Parathyroid adenoma (tissue), 2 donors: ENCODE results near the gene RAB40A.
"Not testable (repeated sequence)": the region's sequence is repeated elsewhere in the genome, so short reads cannot be mapped to it uniquely, and the experiment has no call there.

ENCODE experiments used
- H2AFZ ChIP-seq: fragments of 300-600 bp; sonication (generic); one replicate; pipeline ENCODE4 v1.7.0; 2017; ENCODE audit warnings: antibody characterized with exemption, mild to moderate bottlenecking
- H3K27ac ChIP-seq: fragments of 300-600 bp; sonication (generic); one replicate; pipeline ENCODE4 v1.7.0; 2017
- H3K27me3 ChIP-seq: fragments of 300-600 bp; sonication (generic); one replicate; pipeline ENCODE4 v1.7.0; 2017; ENCODE audit warnings: low read length; ENCODE audit not compliant: control insufficient read depth, insufficient read depth
- H3K36me3 ChIP-seq: fragments of 300-600 bp; sonication (generic); one replicate; pipeline ENCODE4 v1.7.0; 2017; ENCODE audit warnings: low read length; ENCODE audit not compliant: control insufficient read depth, insufficient read depth
- H3K4me1 ChIP-seq: fragments of 300-600 bp; sonication (generic); one replicate; pipeline ENCODE4 v1.7.0; 2017; ENCODE audit warnings: control low read depth
- H3K4me2 ChIP-seq: fragments of 300-600 bp; sonication (generic); one replicate; pipeline ENCODE4 v1.7.0; 2017; ENCODE audit warnings: low read length
- H3K4me3 ChIP-seq: fragments of 300-600 bp; sonication (generic); one replicate; pipeline ENCODE4 v1.7.0; 2017; ENCODE audit warnings: low read depth, low read length
- H3K79me2 ChIP-seq: fragments of 300-600 bp; sonication (generic); one replicate; pipeline ENCODE4 v1.7.0; 2017; ENCODE audit warnings: control low read depth
- H3K9ac ChIP-seq: fragments of 300-600 bp; sonication (generic); one replicate; pipeline ENCODE4 v1.7.0; 2017; ENCODE audit warnings: mild to moderate bottlenecking
- H3K9me3 ChIP-seq: fragments of 300-600 bp; sonication (generic); one replicate; pipeline ENCODE4 v1.7.0; 2017; ENCODE audit warnings: low read length; ENCODE audit not compliant: control insufficient read depth
- CTCF ChIP-seq: fragments of 300-600 bp; sonication (generic); IDR thresholded peaks from one replicate; pipeline ENCODE4 v1.7.0; 2017; ENCODE audit warnings: antibody characterized with exemption, mild to moderate bottlenecking
- donor health status: primary hyperparathyroidism.

RAB40A gene

GRCh38 chrX:103477496-103477895 is 41.8 kb downstream of the RAB40A start:
- Histone ChIP-seq H3K36me3 (no peaks in the 10 kb centered on the region), H2AFZ (no peak overlapping the region), H3K4me3 (no peak overlapping the region), H3K9me3 (no peaks in the 10 kb centered on the region), H3K27ac (no peak overlapping the region), H3K27me3 (no peaks in the 10 kb centered on the region), H3K9ac (no peak overlapping the region), H3K79me2 (no peaks in the 10 kb centered on the region), H3K4me1 (no peaks in the 10 kb centered on the region), H3K4me2 (no peak overlapping the region)
- no peak for TF ChIP-seq CTCF

- no peak overlapping the region for H3K4me3 ChIP-seq
- no peaks in the 10 kb centered on the region for H3K27me3 ChIP-seq
- H2AFZ ChIP-seq: no peak overlapping the region
- no peaks in the 10 kb centered on the region for H3K36me3 ChIP-seq
- no peak for TF ChIP-seq CTCF
- no peak overlapping the region for H3K27ac ChIP-seq
- H3K4me2 ChIP-seq: no peak overlapping the region
- no peaks in the 10 kb centered on the region for H3K4me1 ChIP-seq
- H3K79me2 ChIP-seq: no peaks in the 10 kb centered on the region
- H3K9ac ChIP-seq: no peak overlapping the region
- no peaks in the 10 kb centered on the region for H3K9me3 ChIP-seq
Measured at GRCh38 chrX:103475381-103475780, 43.9 kb downstream of the RAB40A start.

GRCh38 chrX:103469977-103470376 is 49.3 kb downstream of the RAB40A start:
- not testable (repeated sequence) for H3K4me2 ChIP-seq, H3K79me2 ChIP-seq, H3K36me3 ChIP-seq, H3K9me3 ChIP-seq, H3K4me3 ChIP-seq, H3K9ac ChIP-seq, H3K27ac ChIP-seq, H2AFZ ChIP-seq, H3K27me3 ChIP-seq, H3K4me1 ChIP-seq

- no peak overlapping the region for H3K4me3 ChIP-seq
- H3K4me1 ChIP-seq: no peaks in the 10 kb centered on the region
- H3K27me3 ChIP-seq: no peaks in the 10 kb centered on the region
- no peak overlapping the region for H3K27ac ChIP-seq
- H2AFZ ChIP-seq: no peak overlapping the region
- no peak for TF ChIP-seq CTCF
- no peak overlapping the region for H3K4me2 ChIP-seq
- H3K36me3 ChIP-seq: no peaks in the 10 kb centered on the region
- no peaks in the 10 kb centered on the region for H3K9me3 ChIP-seq
- no peak overlapping the region for H3K9ac ChIP-seq
- H3K79me2 ChIP-seq: no peaks in the 10 kb centered on the region
Measured at GRCh38 chrX:103467887-103468286, 51.4 kb downstream of the RAB40A start.

GRCh38 chrX:103467156-103467555 is 52.1 kb downstream of the RAB40A start:
- H3K4me1 ChIP-seq: no peaks in the 10 kb centered on the region
- H3K4me3 ChIP-seq: no peak overlapping the region
- no peaks in the 10 kb centered on the region for H3K27me3 ChIP-seq
- H2AFZ ChIP-seq: no peak overlapping the region
- H3K9ac ChIP-seq: no peak overlapping the region
- H3K36me3 ChIP-seq: no peaks in the 10 kb centered on the region
- H3K4me2 ChIP-seq: no peak overlapping the region
- H3K79me2 ChIP-seq: no peaks in the 10 kb centered on the region
- H3K9me3 ChIP-seq: no peaks in the 10 kb centered on the region
- no peak overlapping the region for H3K27ac ChIP-seq
- TF ChIP-seq CTCF: no peak
